ENCODE results near the gene SLC16A10.
"Not testable (repeated sequence)": the region's sequence is repeated elsewhere in the genome, so short reads cannot be mapped to it uniquely, and the experiment has no call there.

GRCh38 chr6:111061985-111062384 is 25.3 kb upstream of the SLC16A10 start:
- not testable (repeated sequence) for TF ChIP-seq POLR2AphosphoS5 (IDR thresholded peaks at IDR 0.05; ENCODE audit: insufficient read depth, low read depth, low read length); JUN (IDR thresholded peaks at IDR 0.05; ENCODE audit: borderline replicate concordance, insufficient read depth, insufficient read length, low read depth); CTCF (IDR thresholded peaks at IDR 0.05; ENCODE audit: extremely low read depth in 1 of 2, insufficient read depth in 1 of 2, low read depth in 1 of 2, low read length in 2 of 2); POLR2A (IDR thresholded peaks at IDR 0.05; ENCODE audit: low read depth, low read length)

Measured in endothelial cell of umbilical vein (primary cell).